Astrocyte of the spinal cord (primary cell): ENCODE results near the gene NDUFB10.
A peak's percentile ranks its signal among the peaks of the same experiment; 100 is the strongest.
"Not testable (repeated sequence)": the region's sequence is repeated elsewhere in the genome, so short reads cannot be mapped to it uniquely, and the experiment has no call there.

Experiments
- DNase-seq: peaks from one replicate; pipeline ENCODE4 v3.0.0; 2011; ENCODE audit warnings: low read depth, low spot score
- H3K4me3 ChIP-seq: 2 replicates; pipeline ENCODE4 v1.5.1; 2011; ENCODE audit warnings: low read depth, mild to moderate bottlenecking, low read length, moderate library complexity
- in situ Hi-C: cut with HindIII; loops from 2 replicates; pipeline ENCODE4 v1.10.0; 2017; ENCODE audit warnings: low sequenced_read_pairs
- TF ChIP-seq, protein P1 (sequence below): IDR thresholded peaks from 2 replicates; pipeline ENCODE4 v1.5.1; 2012; ENCODE audit warnings: low read depth, mild to moderate bottlenecking, low read length, inconsistent platforms

Gene NDUFB10

DNA sequence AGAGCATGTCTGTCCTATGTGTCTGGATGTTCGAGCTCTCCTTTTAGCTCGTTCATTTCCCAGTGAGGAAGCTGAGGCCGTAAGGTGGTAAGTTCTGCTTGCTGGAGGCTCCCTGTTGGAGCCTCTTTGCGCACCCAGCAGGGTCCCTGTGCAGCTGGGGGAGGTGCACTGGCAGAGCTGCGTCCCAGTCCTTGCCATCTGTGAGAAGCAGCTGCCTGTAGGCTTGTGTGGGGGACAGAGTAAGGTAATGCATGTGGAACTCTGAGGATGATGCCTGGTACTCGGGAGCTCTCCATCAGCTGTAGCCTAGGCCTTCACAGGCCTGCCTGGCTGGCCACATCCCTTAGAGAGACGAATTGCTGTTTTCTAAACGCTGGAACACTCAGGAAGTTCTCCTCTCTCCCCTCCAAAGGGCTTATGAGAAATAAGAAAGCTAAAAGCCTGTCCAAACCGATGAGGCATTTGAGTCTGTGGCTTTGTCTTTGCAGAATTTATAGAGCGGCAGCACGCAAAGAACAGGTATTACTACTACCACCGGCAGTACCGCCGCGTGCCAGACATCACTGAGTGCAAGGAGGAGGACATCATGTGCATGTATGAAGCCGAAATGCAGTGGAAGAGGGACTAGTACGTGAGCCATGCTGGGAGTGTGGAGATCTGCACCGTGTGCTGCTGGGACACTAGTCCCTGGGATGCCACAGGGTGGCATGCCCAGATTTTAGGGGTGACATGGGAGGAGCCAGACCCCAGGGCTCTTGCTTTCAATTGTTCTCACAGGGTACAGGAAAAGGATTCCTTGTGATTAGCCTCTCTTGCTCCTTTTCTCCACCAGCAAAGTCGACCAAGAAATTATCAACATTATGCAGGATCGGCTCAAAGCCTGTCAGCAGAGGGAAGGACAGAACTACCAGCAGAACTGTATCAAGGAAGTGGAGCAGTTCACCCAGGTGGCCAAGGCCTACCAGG lies 1.6 kb downstream of the NDUFB10 start:
- H3K4me3 ChIP-seq: peak overlapping the region; percentile 89
- peak; percentile 42 for DNase-seq
- in situ Hi-C loops: no loop called here
- TF ChIP-seq, protein P1, sequence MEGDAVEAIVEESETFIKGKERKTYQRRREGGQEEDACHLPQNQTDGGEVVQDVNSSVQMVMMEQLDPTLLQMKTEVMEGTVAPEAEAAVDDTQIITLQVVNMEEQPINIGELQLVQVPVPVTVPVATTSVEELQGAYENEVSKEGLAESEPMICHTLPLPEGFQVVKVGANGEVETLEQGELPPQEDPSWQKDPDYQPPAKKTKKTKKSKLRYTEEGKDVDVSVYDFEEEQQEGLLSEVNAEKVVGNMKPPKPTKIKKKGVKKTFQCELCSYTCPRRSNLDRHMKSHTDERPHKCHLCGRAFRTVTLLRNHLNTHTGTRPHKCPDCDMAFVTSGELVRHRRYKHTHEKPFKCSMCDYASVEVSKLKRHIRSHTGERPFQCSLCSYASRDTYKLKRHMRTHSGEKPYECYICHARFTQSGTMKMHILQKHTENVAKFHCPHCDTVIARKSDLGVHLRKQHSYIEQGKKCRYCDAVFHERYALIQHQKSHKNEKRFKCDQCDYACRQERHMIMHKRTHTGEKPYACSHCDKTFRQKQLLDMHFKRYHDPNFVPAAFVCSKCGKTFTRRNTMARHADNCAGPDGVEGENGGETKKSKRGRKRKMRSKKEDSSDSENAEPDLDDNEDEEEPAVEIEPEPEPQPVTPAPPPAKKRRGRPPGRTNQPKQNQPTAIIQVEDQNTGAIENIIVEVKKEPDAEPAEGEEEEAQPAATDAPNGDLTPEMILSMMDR: no peak

DNA sequence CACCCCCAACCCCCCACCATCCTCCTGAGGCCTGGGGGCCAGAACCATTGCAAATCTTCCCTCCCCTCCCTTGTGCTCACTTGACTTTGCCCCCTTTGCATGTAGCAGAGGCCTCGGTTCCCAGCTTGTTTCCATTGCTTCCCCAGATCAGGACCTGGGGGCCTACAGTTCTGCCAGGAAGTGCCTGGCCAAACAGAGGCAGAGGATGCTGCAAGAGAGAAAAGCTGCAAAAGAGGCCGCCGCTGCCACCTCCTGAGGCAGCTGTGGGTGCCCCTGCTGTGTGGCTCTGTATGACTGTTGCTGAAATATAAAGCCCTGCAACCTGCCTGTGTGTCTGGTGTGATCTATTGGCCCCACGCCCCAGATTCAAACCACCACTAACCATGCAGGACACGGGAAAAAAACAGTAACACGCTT lies 2.3 kb downstream of the NDUFB10 start:
- in situ Hi-C loops: no loop called here
- DNase-seq: no peak
- H3K4me3 ChIP-seq: no peak overlapping the region
- TF ChIP-seq, protein P1: no peak

DNA sequence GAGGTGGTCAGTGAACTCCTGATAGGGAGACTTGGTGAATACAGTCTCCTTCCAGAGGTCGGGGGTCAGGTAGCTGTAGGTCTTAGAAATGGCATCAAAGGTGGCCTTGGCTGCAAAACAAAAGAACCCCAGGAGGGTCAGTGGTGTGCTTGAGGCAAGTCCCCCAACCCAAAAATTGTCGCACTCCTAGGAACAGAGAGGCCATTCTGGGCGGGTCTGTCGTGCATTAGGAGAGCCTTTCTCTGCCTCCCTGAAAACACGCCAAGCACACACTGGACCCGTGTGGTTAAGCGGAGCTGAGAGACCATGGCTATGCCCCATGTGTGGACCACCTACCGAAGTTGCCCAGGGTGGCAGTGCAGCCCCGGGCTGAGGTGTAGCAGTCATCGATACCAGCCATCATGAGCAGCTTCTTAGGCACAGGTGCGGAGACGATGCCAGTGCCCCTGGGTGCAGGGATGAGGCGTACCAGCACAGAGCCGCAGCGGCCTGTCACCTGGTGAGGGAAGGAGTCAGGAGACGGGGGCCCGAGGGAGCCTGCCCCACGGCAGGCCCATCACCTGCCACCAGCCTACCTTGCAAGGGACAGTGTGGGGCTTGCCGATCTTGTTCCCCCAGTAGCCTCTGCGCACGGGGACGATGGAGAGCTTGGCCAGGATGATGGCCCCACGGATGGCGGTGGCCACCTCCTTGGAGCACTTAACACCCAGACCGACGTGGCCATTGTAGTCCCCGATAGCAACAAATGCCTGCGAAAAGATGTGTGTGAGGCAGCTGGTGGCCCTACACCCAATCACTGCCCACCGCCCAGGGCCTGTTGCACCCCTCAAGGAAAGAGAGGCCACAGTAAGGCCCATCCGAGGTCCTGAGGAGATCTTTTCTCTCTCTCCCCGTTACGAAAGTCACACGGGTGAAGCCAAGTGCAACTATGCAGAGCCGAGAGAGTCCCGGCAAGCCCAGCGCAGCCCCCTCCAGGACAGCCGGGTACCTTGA lies 3.1 kb downstream of the NDUFB10 start:
- DNase-seq, in situ Hi-C loops: not testable (repeated sequence)
- H3K4me3 ChIP-seq: peak overlapping the region; percentile 84

DNA sequence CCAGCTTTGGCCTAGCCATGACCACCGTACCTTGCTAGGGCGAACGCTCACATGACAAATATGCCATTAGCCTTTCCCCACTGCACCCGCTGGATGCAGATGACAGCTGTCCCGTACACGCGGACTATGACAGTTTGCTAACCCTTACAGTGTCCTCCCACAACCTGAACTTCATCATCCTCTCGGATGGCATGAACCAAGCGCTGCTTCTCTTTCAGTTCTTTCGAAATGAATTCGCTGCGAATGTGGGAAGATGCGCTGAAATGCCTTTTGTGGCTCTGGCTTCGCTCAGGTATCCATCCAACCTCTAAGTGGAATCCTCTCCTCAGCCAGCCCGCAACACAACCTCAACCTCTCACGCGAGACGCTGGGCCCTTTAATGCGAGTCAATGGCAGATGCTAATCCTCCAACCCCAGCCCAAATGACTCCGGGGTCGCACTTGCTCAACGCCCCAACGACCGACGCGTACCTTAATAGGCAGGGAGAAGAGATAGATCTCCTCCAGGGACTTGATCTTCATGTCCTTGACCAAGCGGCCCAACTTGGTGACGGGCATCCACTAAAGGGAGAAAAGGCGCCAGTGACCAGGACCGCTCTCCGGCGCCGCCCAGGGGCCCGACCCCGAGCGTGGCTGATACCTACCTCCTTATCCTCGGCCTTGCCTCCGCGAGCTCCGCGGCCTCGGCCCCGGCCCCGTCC lies 4.6 kb downstream of the NDUFB10 start:
- in situ Hi-C loops: no loop called here
- TF ChIP-seq, protein P1: no peak
- DNase-seq: no peak
- peak overlapping the region; percentile 84 for H3K4me3 ChIP-seq

DNA sequence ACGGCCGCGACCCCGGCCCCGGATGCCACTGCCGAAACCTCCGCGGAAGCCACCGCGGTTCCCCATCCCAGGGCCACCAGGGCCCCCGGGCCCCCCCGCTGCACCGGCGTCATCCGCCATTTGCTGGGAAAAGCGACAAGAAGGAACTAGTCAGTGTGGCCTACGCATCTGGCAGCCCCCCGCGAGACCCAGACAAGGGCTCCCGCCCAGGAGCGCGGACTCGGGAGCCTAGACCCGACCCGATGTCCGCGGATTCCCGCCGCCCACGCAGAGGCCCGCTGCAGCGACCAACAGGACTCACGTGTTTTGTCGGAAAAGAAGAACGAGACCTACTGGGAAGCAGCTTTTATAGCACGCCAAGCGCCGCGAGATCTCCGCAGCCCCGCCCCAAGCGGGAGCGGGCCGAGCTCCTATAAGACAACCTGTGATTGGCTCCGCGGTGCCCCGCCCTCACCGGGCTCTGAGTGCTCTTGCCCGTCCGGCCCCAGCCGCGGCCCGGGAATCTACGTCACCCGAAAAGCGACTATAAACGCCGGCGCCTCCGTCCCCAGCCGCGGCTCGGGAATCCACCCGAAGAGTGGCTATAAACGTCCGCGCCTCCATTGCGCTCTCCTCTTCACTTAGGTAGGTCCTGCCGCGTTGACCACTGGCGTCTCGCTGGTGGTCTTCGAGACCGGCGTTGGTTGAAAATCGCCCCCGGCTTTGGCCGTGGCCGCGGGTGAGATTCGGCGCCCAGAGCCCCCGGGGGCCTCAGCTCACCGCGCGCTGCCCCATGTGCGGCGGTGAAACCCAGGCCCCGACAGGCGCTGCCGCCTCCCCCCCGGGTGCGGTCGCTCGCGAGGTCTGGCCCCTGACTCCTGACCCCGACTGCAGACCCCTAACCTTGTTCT lies 5.4 kb downstream of the NDUFB10 start, which contains the start of gene RPS2:
TSS of gene RPS2 (minus strand) at position 321 of the 890 bp plus-strand sequence. CDS start at position 120, 201 bp downstream.
- H3K4me3 ChIP-seq: peak within 1 kb of the TSS; percentile 84
- TF ChIP-seq, protein P1: no peak
- peak; percentile 99 for DNase-seq
- in situ Hi-C loops: no loop called here

DNA sequence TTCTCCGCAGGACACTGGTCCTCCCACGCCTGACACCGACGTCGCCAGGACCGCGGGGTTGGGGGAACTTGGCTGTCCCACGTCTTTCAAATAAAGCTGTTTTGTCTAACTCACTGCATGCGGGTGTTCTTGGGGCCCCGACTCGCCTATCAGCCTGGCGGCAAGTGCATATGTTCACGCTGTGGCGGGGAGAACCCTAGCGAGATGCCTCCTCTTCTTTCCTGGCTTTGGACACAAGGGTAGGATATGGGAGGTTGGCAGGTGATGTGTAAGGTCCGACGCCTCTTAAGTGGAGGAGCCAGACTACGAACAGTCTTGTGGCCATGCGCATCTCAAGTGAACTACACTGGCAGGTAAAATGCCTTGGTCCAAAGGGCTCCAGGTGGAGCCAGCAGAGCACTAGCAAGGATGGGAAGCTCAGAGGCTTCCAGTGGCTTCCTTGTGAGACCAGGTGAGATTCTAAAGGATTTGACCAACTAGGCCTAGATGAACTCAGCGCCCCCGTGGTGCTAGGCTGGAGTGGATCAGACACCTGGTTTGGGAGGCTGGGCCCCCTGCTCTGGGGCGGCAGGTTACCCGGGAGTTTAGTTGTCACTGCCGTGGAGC lies 6.2 kb downstream of the NDUFB10 start:
- TF ChIP-seq, protein P1: no peak
- DNase-seq: no peak
- in situ Hi-C loops: no loop called here
- peak overlapping the region; percentile 84 for H3K4me3 ChIP-seq
